HepG2 (cell line): ENCODE measurements around the gene USE1. TPM values are rescaled to one million over a fixed set of nuclear protein-coding genes. Genes with fewer than 3 reads are reported as not detected.

ENCODE experiments used
- ATF7 ChIP-seq, 2 experiments: fragments of 450-650 bp in 1 of 2; sonication (generic) in 1 of 2; formaldehyde crosslinking in 1 of 2; IDR thresholded peaks; 2 replicates each; pipeline versions ENCODE4 v1.4.0 to v1.6.1; 2016 to 2020; ENCODE audit warnings: antibody characterized with exemption in 1 of 2, mild to moderate bottlenecking in 1 of 2, missing genetic modification reagents in 1 of 2
- DNMT3B ChIP-seq: conservative IDR thresholded peaks from 2 replicates; pipeline ENCODE4 v1.6.1; 2016; ENCODE audit warnings: missing biosample characterization, control low read depth
- FIP1L1 ChIP-seq: fragments of 200-400 bp; formaldehyde crosslinking; IDR thresholded peaks from 2 replicates; pipeline ENCODE4 v1.6.1; 2018; ENCODE audit warnings: low read depth, mild to moderate bottlenecking, low read length, moderate library complexity, borderline replicate concordance; ENCODE audit not compliant: insufficient read depth
- ISL2 ChIP-seq: sonication (generic); formaldehyde crosslinking; IDR thresholded peaks from 2 replicates; pipeline ENCODE4 v1.5.0; 2020; ENCODE audit warnings: missing genetic modification reagents
- MTA1 ChIP-seq: sonication (generic); formaldehyde crosslinking; IDR thresholded peaks from 2 replicates; pipeline ENCODE4 v1.4.0; 2020; ENCODE audit warnings: missing genetic modification reagents, mild to moderate bottlenecking, borderline replicate concordance
- NPAS2 ChIP-seq: sonication (generic); formaldehyde crosslinking; IDR thresholded peaks from 2 replicates; pipeline ENCODE4 v1.8.0; 2022; ENCODE audit warnings: mild to moderate bottlenecking, missing genetic modification reagents, borderline replicate concordance
- TBL1XR1 ChIP-seq: fragments of 150-350 bp; IDR thresholded peaks from 2 replicates; pipeline ENCODE4 v1.6.1; 2014; ENCODE audit warnings: borderline replicate concordance, low read length; ENCODE audit not compliant: partially characterized antibody
- TFAP4 ChIP-seq: sonication (generic); IDR thresholded peaks from 2 replicates; pipeline ENCODE4 v1.6.1; 2016; ENCODE audit warnings: low read depth, borderline replicate concordance
- ZBTB40 ChIP-seq, 2 experiments: fragments of 450-650 bp in 1 of 2; sonication (generic) in 1 of 2; formaldehyde crosslinking in 1 of 2; IDR thresholded peaks; 2 replicates each; pipeline versions ENCODE4 v1.6.1 to v1.8.0; 2016 to 2022; ENCODE audit warnings: antibody characterized with exemption in 1 of 2, mild to moderate bottlenecking in 1 of 2, missing genetic modification reagents in 1 of 2
- ZFP62 ChIP-seq: sonication (generic); formaldehyde crosslinking; IDR thresholded peaks from 2 replicates; pipeline ENCODE4 v1.4.0; 2020; ENCODE audit warnings: missing genetic modification reagents
- ZGPAT ChIP-seq: IDR thresholded peaks from 2 replicates; pipeline ENCODE4 v1.6.1; 2016; ENCODE audit warnings: mild to moderate bottlenecking
- ZMYM4 ChIP-seq: sonication (generic); formaldehyde crosslinking; IDR thresholded peaks from 2 replicates; pipeline ENCODE4 v1.8.1; 2023; ENCODE audit warnings: mild to moderate bottlenecking, missing genetic modification reagents
- ZNF335 ChIP-seq: sonication (generic); formaldehyde crosslinking; IDR thresholded peaks from 2 replicates; pipeline ENCODE4 v1.4.0; 2020; ENCODE audit warnings: missing genetic modification reagents
- ZNF557 ChIP-seq: sonication (generic); formaldehyde crosslinking; IDR thresholded peaks from 2 replicates; pipeline ENCODE4 v1.4.0; 2020; ENCODE audit warnings: missing genetic modification reagents
- ZNF577 ChIP-seq: sonication (generic); formaldehyde crosslinking; IDR thresholded peaks from 2 replicates; pipeline ENCODE4 v1.4.0; 2020; ENCODE audit warnings: mild to moderate bottlenecking, low read depth, missing genetic modification reagents, borderline replicate concordance
- ZNF614 ChIP-seq: IDR thresholded peaks from 2 replicates; pipeline ENCODE4 v1.6.1; 2018; ENCODE audit warnings: missing biosample characterization, missing genetic modification reagents, inconsistent platforms, borderline replicate concordance
- ZNF788 ChIP-seq: sonication (generic); formaldehyde crosslinking; IDR thresholded peaks from 2 replicates; pipeline ENCODE4 v1.5.0; 2020; ENCODE audit warnings: mild to moderate bottlenecking, missing genetic modification reagents, borderline replicate concordance
- ZNF839 ChIP-seq: sonication (generic); formaldehyde crosslinking; IDR thresholded peaks from 2 replicates; pipeline ENCODE4 v1.4.0; 2020; ENCODE audit warnings: missing genetic modification reagents, mild to moderate bottlenecking, borderline replicate concordance
- ZSCAN25 ChIP-seq: sonication (generic); formaldehyde crosslinking; IDR thresholded peaks from 2 replicates; pipeline ENCODE4 v1.8.0; 2022; ENCODE audit warnings: mild to moderate bottlenecking, missing genetic modification reagents
- polyA plus RNA-seq, 8 experiments: library from polyadenylated mRNA; depleted of rRNA in 3 of 8; stranded (reverse) in 7 of 8; unstranded in 1 of 8; fragments of >200 nt; fragmentation: Illumina TruSeq in 4 of 8; extraction: Trizol in 4 of 8; gene quantifications; 2 replicates each; pipeline versions ENCODE4 v1.2.1 to v1.2.3, GENCODE V29; 2011 to 2016; ENCODE audit warnings: low read depth in 4 of 8, missing spikeins in 1 of 8, mixed read lengths in 1 of 8; ENCODE audit not compliant: insufficient read depth in 1 of 8
- total RNA-seq, 5 experiments: library from RNA; depleted of rRNA; stranded (reverse); fragments of >200 nt; fragmentation: Illumina TruSeq; extraction: Trizol; gene quantifications; 2 replicates each; pipeline ENCODE4 v1.2.3, GENCODE V29; 2016; ENCODE audit warnings: low read depth in 1 of 5

The USE1 gene
- total and polyA plus RNA-seq, 2 of the 13 experiments (the other 11 are each of a cell fraction or from before 2014, with no cell fraction given), result 9.9 to 17.6 TPM

- no peak for TF ChIP-seq ZBTB40 (IDR thresholded peaks at IDR 0.05)
- no peak for TF ChIP-seq ZBTB40 (CRISPR knock-in tag; IDR thresholded peaks at IDR 0.05)
- no peak for TF ChIP-seq ISL2
- TF ChIP-seq MTA1 (CRISPR knock-in tag), result peak; percentile 43; the same call in 1 of the 2 replicates
- peak; percentile 72 for TF ChIP-seq ZGPAT (CRISPR knock-in tag)
- no peak for TF ChIP-seq ZNF557 (CRISPR knock-in tag)
- no peak for TF ChIP-seq NPAS2 (CRISPR knock-in tag)
- no peak for TF ChIP-seq FIP1L1
- TF ChIP-seq ZNF839 (CRISPR knock-in tag), result no peak
- no peak for TF ChIP-seq ZNF335 (CRISPR knock-in tag)
- TF ChIP-seq TFAP4, result peak; percentile 65; the same call in 1 of the 2 replicates
- no peak for TF ChIP-seq ATF7 (IDR thresholded peaks at IDR 0.05)
- no peak for TF ChIP-seq ATF7 (CRISPR knock-in tag; IDR thresholded peaks at IDR 0.05)
- peak; percentile 13; the same call in 1 of the 2 replicates for TF ChIP-seq ZMYM4 (CRISPR knock-in tag)
- peak; percentile 77 for TF ChIP-seq ZNF788 (CRISPR knock-in tag)
- TF ChIP-seq ZNF614 (CRISPR knock-in tag), result no peak
- TF ChIP-seq TBL1XR1, result no peak
- no peak for TF ChIP-seq DNMT3B (CRISPR knock-in tag)
- TF ChIP-seq ZNF577 (CRISPR knock-in tag), result no peak
- no peak for TF ChIP-seq ZFP62 (CRISPR knock-in tag)
- no peak for TF ChIP-seq ZSCAN25 (CRISPR knock-in tag)
Observed at GRCh38 chr19:17255150-17255621, 40.0 kb downstream of the USE1 start (continued).
